NCI-H69 (cell line): ENCODE measurements around the gene ZSCAN10.

Experiments used
- DNase-seq: peaks from one replicate; lab custom pipeline; 2025; lab: John Stamatoyannopoulos, UW

The ZSCAN10 gene

GRCh38 chr16:3112058-3112880 lies 13.2 kb upstream of the ZSCAN10 start, which contains the start of gene ZNF205:
TSS of gene ZNF205 (plus strand) at chr16:3112586. CDS start at chr16:3113431, 845 bp downstream.
- DNase-seq = peak; percentile 94

- peak; percentile 97 for DNase-seq
Measured at GRCh38 chr16:3106205-3106928, 7.3 kb upstream of the ZSCAN10 start.

- peak; percentile 57 for DNase-seq
Measured at GRCh38 chr16:3101841-3102470, 2.9 kb upstream of the ZSCAN10 start.

- peak; percentile 61 for DNase-seq
Measured at GRCh38 chr16:3101018-3101840, 2.1 kb upstream of the ZSCAN10 start.

- DNase-seq = peak; percentile 98
Measured at GRCh38 chr16:3099732-3100499, 822 bp upstream of the ZSCAN10 start.

- no peak for DNase-seq
Measured at GRCh38 chr16:3099395-3099731, 269 bp upstream of the ZSCAN10 start.

- DNase-seq = no peak
Measured at GRCh38 chr16:3097266-3097665, 1.8 kb downstream of the ZSCAN10 start.

GRCh38 chr16:3096362-3096761 lies 2.7 kb downstream of the ZSCAN10 start:
- DNase-seq = no peak

GRCh38 chr16:3095869-3096268 lies 3.2 kb downstream of the ZSCAN10 start:
- DNase-seq = peak; percentile 39

GRCh38 chr16:3094289-3095027 lies 4.6 kb downstream of the ZSCAN10 start:
- peak; percentile 72 for DNase-seq

- no peak for DNase-seq
Measured at GRCh38 chr16:3092501-3092941, 6.6 kb downstream of the ZSCAN10 start.

- no peak for DNase-seq
Measured at GRCh38 chr16:3091551-3091950, 7.5 kb downstream of the ZSCAN10 start.

GRCh38 chr16:3089717-3090592 lies 9.1 kb downstream of the ZSCAN10 start:
- DNase-seq = peak; percentile 88

- DNase-seq = no peak
Measured at GRCh38 chr16:3088925-3089716, 10.0 kb downstream of the ZSCAN10 start.

- no peak for DNase-seq
Measured at GRCh38 chr16:3088450-3088849, 10.6 kb downstream of the ZSCAN10 start.

- DNase-seq = no peak
Measured at GRCh38 chr16:3087243-3088235, 11.6 kb downstream of the ZSCAN10 start.

- no peak for DNase-seq
Measured at GRCh38 chr16:3086596-3087242, 12.4 kb downstream of the ZSCAN10 start.
